ENCODE data around the gene CMC4.

The CMC4 gene, protein sequence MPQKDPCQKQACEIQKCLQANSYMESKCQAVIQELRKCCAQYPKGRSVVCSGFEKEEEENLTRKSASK

DNA sequence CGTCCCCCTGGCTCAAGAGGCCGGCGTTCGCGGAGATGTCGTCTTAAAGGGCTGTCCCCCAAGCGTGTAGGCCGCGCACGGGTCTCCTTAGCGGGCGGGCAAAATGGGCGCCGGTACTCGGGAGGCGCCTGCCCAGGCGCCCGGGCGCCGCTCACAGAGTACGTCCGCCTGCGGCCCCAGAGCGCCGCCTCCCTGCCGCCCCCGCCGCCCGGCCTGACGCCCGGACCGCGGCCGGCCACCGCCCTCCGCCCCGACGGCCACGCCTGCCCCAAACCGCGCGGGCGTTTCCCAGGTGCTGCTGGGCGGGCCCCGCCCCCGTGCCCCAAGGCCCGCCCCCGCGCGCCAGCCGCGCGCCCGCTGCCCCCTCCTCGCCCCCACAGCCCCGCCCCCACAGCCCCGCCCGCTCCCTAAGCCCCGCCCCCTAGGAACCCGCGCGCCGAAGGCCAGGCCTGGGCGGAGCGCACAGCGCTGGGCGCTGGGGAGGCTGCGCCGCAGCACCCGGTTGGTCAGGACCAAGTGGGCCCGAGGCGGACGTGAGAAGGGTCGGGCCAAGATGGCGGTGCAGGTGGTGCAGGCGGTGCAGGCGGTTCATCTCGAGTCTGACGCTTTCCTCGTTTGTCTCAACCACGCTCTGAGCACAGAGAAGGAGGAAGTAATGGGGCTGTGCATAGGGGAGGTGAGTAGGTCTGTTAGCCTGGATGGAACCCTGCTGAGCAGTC, at the start of gene CMC4, which contains the start of the genes BRCC3 and MTCP1:
CMC4 (minus strand) TSS at position 162 of the 719 bp plus-strand sequence. CDS start 7,113 bp downstream, outside the sequence.
BRCC3 (plus strand) TSS at position 534 of the 719 bp plus-strand sequence; CDS start at position 554, 20 bp downstream.
MTCP1 (minus strand) TSS at position 162 of the 719 bp plus-strand sequence. CDS start 5,126 bp downstream, outside the sequence.
- peak within 1 kb of the TSS; percentile 79 for H3K4me3 ChIP-seq (ENCODE audit: control insufficient read depth, low read depth, low read length)
- DNase-seq (ENCODE audit: low read depth) = peak; percentile 20
- TF ChIP-seq, protein P1, sequence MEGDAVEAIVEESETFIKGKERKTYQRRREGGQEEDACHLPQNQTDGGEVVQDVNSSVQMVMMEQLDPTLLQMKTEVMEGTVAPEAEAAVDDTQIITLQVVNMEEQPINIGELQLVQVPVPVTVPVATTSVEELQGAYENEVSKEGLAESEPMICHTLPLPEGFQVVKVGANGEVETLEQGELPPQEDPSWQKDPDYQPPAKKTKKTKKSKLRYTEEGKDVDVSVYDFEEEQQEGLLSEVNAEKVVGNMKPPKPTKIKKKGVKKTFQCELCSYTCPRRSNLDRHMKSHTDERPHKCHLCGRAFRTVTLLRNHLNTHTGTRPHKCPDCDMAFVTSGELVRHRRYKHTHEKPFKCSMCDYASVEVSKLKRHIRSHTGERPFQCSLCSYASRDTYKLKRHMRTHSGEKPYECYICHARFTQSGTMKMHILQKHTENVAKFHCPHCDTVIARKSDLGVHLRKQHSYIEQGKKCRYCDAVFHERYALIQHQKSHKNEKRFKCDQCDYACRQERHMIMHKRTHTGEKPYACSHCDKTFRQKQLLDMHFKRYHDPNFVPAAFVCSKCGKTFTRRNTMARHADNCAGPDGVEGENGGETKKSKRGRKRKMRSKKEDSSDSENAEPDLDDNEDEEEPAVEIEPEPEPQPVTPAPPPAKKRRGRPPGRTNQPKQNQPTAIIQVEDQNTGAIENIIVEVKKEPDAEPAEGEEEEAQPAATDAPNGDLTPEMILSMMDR (IDR thresholded peaks at IDR 0.05; ENCODE audit: control insufficient read depth, insufficient read depth, low read depth, low read length, missing control alignments) = no peak

DNA sequence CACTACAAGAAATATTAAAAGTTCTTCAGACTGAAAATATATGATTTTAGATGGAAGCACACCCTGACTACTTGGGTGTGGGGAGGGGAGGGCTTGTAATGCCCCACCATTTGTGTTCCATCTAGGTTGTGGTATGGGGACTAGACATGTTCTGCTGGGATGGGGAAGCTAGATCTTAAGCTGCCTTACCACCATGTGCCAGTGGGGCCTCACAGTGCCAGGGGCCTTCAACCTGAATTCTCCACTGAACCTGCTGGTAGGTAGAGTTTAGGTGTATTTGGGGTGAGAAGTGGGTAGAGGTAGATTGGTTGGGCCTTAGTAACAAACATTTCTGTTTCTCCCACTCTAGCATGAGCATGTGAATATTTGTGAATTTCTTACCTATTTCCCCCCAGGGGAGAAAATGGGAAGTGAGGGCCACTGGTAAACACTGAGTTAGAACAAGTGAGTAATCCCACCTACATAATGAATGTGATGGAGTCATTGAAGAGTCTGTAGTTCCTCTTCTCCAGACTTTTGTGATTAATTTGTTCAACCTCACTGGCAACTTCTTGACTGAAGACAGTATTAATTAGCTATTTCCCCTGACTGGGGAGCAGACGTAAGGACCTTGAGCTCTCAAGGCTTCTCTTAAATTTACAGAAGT, 44.4 kb upstream of the CMC4 start:
- TF ChIP-seq, protein P1 (IDR thresholded peaks at IDR 0.05; ENCODE audit: control insufficient read depth, insufficient read depth, low read depth, low read length, missing control alignments) = no peak
- no peak for DNase-seq (ENCODE audit: low read depth)
- H3K4me3 ChIP-seq (ENCODE audit: control insufficient read depth, low read depth, low read length) = no peak overlapping the region

DNA sequence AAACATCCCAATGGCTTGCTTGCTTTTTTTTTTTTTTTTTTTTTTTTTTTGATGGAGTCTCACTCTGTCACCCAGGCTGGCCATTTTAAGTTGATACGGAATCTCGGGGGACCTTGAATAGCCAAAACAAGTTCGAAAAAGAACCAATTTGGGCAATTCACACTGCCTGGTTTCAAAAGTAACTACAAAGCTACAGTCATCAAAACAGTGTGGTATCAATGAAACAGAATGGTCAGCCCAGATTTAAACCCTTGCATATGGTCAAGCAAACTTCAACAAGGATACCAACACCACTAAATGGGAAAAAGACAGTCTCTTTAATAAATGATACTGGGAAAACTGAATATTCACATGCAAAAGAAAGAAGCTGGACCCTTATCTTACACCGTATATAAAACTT, 42.2 kb upstream of the CMC4 start:
- TF ChIP-seq, protein P1 (IDR thresholded peaks at IDR 0.05; ENCODE audit: control insufficient read depth, insufficient read depth, low read depth, low read length, missing control alignments) = no peak

DNA sequence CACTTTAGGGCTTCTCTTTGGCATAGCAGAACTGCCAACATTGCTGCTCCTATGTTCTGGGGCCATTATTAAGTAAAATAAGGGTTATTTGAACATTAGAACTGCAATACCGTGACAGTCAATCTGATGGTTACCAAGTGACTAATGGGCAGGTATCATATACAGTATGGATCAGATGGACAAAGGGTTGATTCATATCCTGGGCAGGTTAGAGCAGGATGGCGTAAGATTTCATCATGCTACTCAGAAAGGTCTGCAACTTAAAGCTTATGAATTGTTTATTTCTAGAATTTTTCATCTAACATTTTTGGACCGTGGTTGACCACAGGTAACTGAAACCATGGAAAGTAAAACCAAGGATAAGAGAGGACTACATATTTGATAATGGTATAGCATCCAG, 41.2 kb upstream of the CMC4 start:
- no peak overlapping the region for H3K4me3 ChIP-seq (ENCODE audit: control insufficient read depth, low read depth, low read length)
- TF ChIP-seq, protein P1 (IDR thresholded peaks at IDR 0.05; ENCODE audit: control insufficient read depth, insufficient read depth, low read depth, low read length, missing control alignments) = no peak
- DNase-seq (ENCODE audit: low read depth) = no peak

More for the DNA sequence above, 42.2 kb upstream of the CMC4 start:
- no peak for DNase-seq (ENCODE audit: low read depth)
- no peak overlapping the region for H3K4me3 ChIP-seq (ENCODE audit: control insufficient read depth, low read depth, low read length)

DNA sequence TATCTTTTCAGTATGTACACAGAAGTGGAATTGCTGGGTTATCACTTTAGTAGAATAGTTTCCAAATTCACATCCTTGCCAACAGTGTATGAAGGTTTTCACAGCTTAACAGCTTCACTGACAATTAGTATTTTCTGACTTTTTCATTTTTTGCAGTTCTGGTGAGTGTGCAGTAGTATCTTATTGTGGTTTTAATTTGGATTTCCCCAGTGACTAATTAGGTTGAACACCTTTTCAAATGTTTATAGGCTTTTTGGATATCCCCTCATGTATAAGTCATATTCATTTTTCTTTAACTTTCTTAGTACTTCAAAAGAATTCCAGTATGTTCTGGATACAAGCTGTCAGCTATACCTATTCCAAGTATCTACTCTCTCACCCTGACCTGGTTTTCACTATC, 37.5 kb upstream of the CMC4 start:
- H3K4me3 ChIP-seq (ENCODE audit: control insufficient read depth, low read depth, low read length) = no peak overlapping the region
- TF ChIP-seq, protein P1 (IDR thresholded peaks at IDR 0.05; ENCODE audit: control insufficient read depth, insufficient read depth, low read depth, low read length, missing control alignments) = no peak
- no peak for DNase-seq (ENCODE audit: low read depth)

DNA sequence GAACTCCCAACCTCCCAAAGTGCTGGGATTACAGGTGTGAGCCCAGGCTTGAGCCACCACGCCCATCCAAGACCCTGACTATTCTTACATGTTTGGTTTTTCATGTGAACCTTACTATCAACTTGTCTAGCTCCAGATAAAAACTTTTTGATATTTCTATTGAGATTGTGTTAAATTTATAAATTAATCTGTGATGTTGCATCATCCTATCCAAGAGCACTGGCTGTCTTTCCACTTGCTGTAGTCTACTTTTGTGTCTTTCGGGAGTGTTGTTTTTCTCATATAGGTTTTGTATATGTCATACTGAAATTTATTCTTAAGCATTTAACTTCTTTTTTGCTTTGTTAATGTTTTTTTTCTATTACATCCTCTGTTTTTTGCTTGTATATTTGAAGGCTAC, 35.0 kb upstream of the CMC4 start:
- TF ChIP-seq, protein P1 (IDR thresholded peaks at IDR 0.05; ENCODE audit: control insufficient read depth, insufficient read depth, low read depth, low read length, missing control alignments) = no peak
- DNase-seq (ENCODE audit: low read depth) = no peak
- no peak overlapping the region for H3K4me3 ChIP-seq (ENCODE audit: control insufficient read depth, low read depth, low read length)

Data from AG09309 (cell line).